ENCODE results near the gene CCDC71.

CCDC71 gene

GRCh38 chr3:49151610-49152009, 14.5 kb downstream of the CCDC71 start:
- Histone ChIP-seq H3K9ac (ENCODE audit: low read length) (no peak overlapping the region), H3K27me3 (replicated peaks; ENCODE audit: control insufficient read depth, insufficient read depth, low read length) (peaks cover 3% of the 10 kb centered on the region), H3K4me3 (ENCODE audit: low read length) (no peak overlapping the region), H3K36me3 (ENCODE audit: control insufficient read depth, insufficient read depth, low read length, severe bottlenecking) (no peaks in the 10 kb centered on the region), H3K4me1 (ENCODE audit: control insufficient read depth, insufficient read depth, low read length) (no peaks in the 10 kb centered on the region), H3K9me3 (ENCODE audit: control insufficient read depth, low read length) (no peaks in the 10 kb centered on the region)
- DNase-seq (ENCODE audit: low read depth), result no peak

- H3K4me3 ChIP-seq (ENCODE audit: low read length), result no peak overlapping the region
- H3K9me3 ChIP-seq (ENCODE audit: control insufficient read depth, low read length), result no peaks in the 10 kb centered on the region
- H3K27me3 ChIP-seq (replicated peaks; ENCODE audit: control insufficient read depth, insufficient read depth, low read length), result peaks cover 3% of the 10 kb centered on the region
- no peak for DNase-seq (ENCODE audit: low read depth)
- no peaks in the 10 kb centered on the region for H3K36me3 ChIP-seq (ENCODE audit: control insufficient read depth, insufficient read depth, low read length, severe bottlenecking)
- no peak overlapping the region for H3K9ac ChIP-seq (ENCODE audit: low read length)
- H3K4me1 ChIP-seq (ENCODE audit: control insufficient read depth, insufficient read depth, low read length), result no peaks in the 10 kb centered on the region
Measured at GRCh38 chr3:49148159-49148558, 18.0 kb downstream of the CCDC71 start.

- no peak overlapping the region for H3K9ac ChIP-seq (ENCODE audit: low read length)
- no peaks in the 10 kb centered on the region for H3K9me3 ChIP-seq (ENCODE audit: control insufficient read depth, low read length)
- H3K4me1 ChIP-seq (ENCODE audit: control insufficient read depth, insufficient read depth, low read length), result no peaks in the 10 kb centered on the region
- H3K27me3 ChIP-seq (replicated peaks; ENCODE audit: control insufficient read depth, insufficient read depth, low read length), result peaks cover 7% of the 10 kb centered on the region
- H3K4me3 ChIP-seq (ENCODE audit: low read length), result no peak overlapping the region
- no peak for DNase-seq (ENCODE audit: low read depth)
- no peaks in the 10 kb centered on the region for H3K36me3 ChIP-seq (ENCODE audit: control insufficient read depth, insufficient read depth, low read length, severe bottlenecking)
Measured at GRCh38 chr3:49140080-49140479, 26.1 kb downstream of the CCDC71 start.

GRCh38 chr3:49135499-49135898, 30.6 kb downstream of the CCDC71 start:
- peaks cover 7% of the 10 kb centered on the region for H3K27me3 ChIP-seq (replicated peaks; ENCODE audit: control insufficient read depth, insufficient read depth, low read length)
- no peak overlapping the region for H3K4me3 ChIP-seq (ENCODE audit: low read length)
- peaks cover 13% of the 10 kb centered on the region for H3K4me1 ChIP-seq (ENCODE audit: control insufficient read depth, insufficient read depth, low read length)
- no peak overlapping the region for H3K9ac ChIP-seq (ENCODE audit: low read length)
- no peak for DNase-seq (ENCODE audit: low read depth)
- H3K36me3 ChIP-seq (ENCODE audit: control insufficient read depth, insufficient read depth, low read length, severe bottlenecking), result peaks cover 8% of the 10 kb centered on the region
- no peaks in the 10 kb centered on the region for H3K9me3 ChIP-seq (ENCODE audit: control insufficient read depth, low read length)

- no peak overlapping the region for H3K9ac ChIP-seq (ENCODE audit: low read length)
- peak overlapping the region; percentile 90 for H3K4me3 ChIP-seq (ENCODE audit: low read length)
- H3K9me3 ChIP-seq (ENCODE audit: control insufficient read depth, low read length), result no peaks in the 10 kb centered on the region
- peaks cover 3% of the 10 kb centered on the region for H3K27me3 ChIP-seq (replicated peaks; ENCODE audit: control insufficient read depth, insufficient read depth, low read length)
- peaks cover 16% of the 10 kb centered on the region for H3K36me3 ChIP-seq (ENCODE audit: control insufficient read depth, insufficient read depth, low read length, severe bottlenecking)
- no peak for DNase-seq (ENCODE audit: low read depth)
- peaks cover 13% of the 10 kb centered on the region for H3K4me1 ChIP-seq (ENCODE audit: control insufficient read depth, insufficient read depth, low read length)
Measured at GRCh38 chr3:49134471-49135265, 31.5 kb downstream of the CCDC71 start.

- Histone ChIP-seq H3K36me3 (ENCODE audit: control insufficient read depth, insufficient read depth, low read length, severe bottlenecking) (peaks cover 24% of the 10 kb centered on the region), H3K4me3 (ENCODE audit: low read length) (peak overlapping the region; percentile 90), H3K27me3 (replicated peaks; ENCODE audit: control insufficient read depth, insufficient read depth, low read length) (no peaks in the 10 kb centered on the region), H3K4me1 (ENCODE audit: control insufficient read depth, insufficient read depth, low read length) (peaks cover 13% of the 10 kb centered on the region), H3K9me3 (ENCODE audit: control insufficient read depth, low read length) (no peaks in the 10 kb centered on the region), H3K9ac (ENCODE audit: low read length) (peak overlapping the region; percentile 87)
- DNase-seq (ENCODE audit: low read depth), result peak; percentile 96
Measured at GRCh38 chr3:49133226-49133951, 32.7 kb downstream of the CCDC71 start.

GRCh38 chr3:49132437-49133225, 33.5 kb downstream of the CCDC71 start, which contains the start of gene LAMB2:
TSS of gene LAMB2 (minus strand) at chr3:49133050. CDS start at chr3:49132867, 183 bp downstream.
- peak within 1 kb of the TSS; percentile 87 for H3K9ac ChIP-seq (ENCODE audit: low read length)
- H3K9me3 ChIP-seq (ENCODE audit: control insufficient read depth, low read length), result no peaks in the 10 kb centered on the region
- no peaks in the 10 kb centered on the region for H3K27me3 ChIP-seq (replicated peaks; ENCODE audit: control insufficient read depth, insufficient read depth, low read length)
- H3K4me1 ChIP-seq (ENCODE audit: control insufficient read depth, insufficient read depth, low read length), result peaks cover 13% of the 10 kb centered on the region
- peak; percentile 95 for DNase-seq (ENCODE audit: low read depth)
- H3K4me3 ChIP-seq (ENCODE audit: low read length), result peak within 1 kb of the TSS; percentile 90
- H3K36me3 ChIP-seq (ENCODE audit: control insufficient read depth, insufficient read depth, low read length, severe bottlenecking), result peaks cover 30% of the 10 kb centered on the region

- Histone ChIP-seq H3K36me3 (ENCODE audit: control insufficient read depth, insufficient read depth, low read length, severe bottlenecking) (peaks cover 32% of the 10 kb centered on the region), H3K9me3 (ENCODE audit: control insufficient read depth, low read length) (no peaks in the 10 kb centered on the region), H3K27me3 (replicated peaks; ENCODE audit: control insufficient read depth, insufficient read depth, low read length) (no peaks in the 10 kb centered on the region), H3K4me1 (ENCODE audit: control insufficient read depth, insufficient read depth, low read length) (peaks cover 13% of the 10 kb centered on the region), H3K9ac (ENCODE audit: low read length) (peak overlapping the region; percentile 87), H3K4me3 (ENCODE audit: low read length) (peak overlapping the region; percentile 90)
- no peak for DNase-seq (ENCODE audit: low read depth)
Measured at GRCh38 chr3:49132073-49132436, 34.1 kb downstream of the CCDC71 start.

- Histone ChIP-seq H3K9me3 (ENCODE audit: control insufficient read depth, low read length) (no peaks in the 10 kb centered on the region), H3K27me3 (replicated peaks; ENCODE audit: control insufficient read depth, insufficient read depth, low read length) (no peaks in the 10 kb centered on the region), H3K4me3 (ENCODE audit: low read length) (peak overlapping the region; percentile 90), H3K9ac (ENCODE audit: low read length) (peak overlapping the region; percentile 87), H3K4me1 (ENCODE audit: control insufficient read depth, insufficient read depth, low read length) (peaks cover 13% of the 10 kb centered on the region), H3K36me3 (ENCODE audit: control insufficient read depth, insufficient read depth, low read length, severe bottlenecking) (peaks cover 36% of the 10 kb centered on the region)
- DNase-seq (ENCODE audit: low read depth), result no peak
Measured at GRCh38 chr3:49131576-49131975, 34.6 kb downstream of the CCDC71 start.

- no peaks in the 10 kb centered on the region for H3K9me3 ChIP-seq (ENCODE audit: control insufficient read depth, low read length)
- H3K27me3 ChIP-seq (replicated peaks; ENCODE audit: control insufficient read depth, insufficient read depth, low read length), result no peaks in the 10 kb centered on the region
- peak overlapping the region; percentile 87 for H3K9ac ChIP-seq (ENCODE audit: low read length)
- H3K4me1 ChIP-seq (ENCODE audit: control insufficient read depth, insufficient read depth, low read length), result peaks cover 13% of the 10 kb centered on the region
- peak overlapping the region; percentile 90 for H3K4me3 ChIP-seq (ENCODE audit: low read length)
- peaks cover 41% of the 10 kb centered on the region for H3K36me3 ChIP-seq (ENCODE audit: control insufficient read depth, insufficient read depth, low read length, severe bottlenecking)
- no peak for DNase-seq (ENCODE audit: low read depth)
Measured at GRCh38 chr3:49131040-49131439, 35.1 kb downstream of the CCDC71 start.

All from adipocyte (in vitro differentiated cells).